ENCODE measurements around the gene NUDCD3.
A peak's percentile ranks its signal among the peaks of the same experiment; 100 is the strongest.

The NUDCD3 gene

GRCh38 chr7:44477938-44478337 is 12.5 kb downstream of the NUDCD3 start:
- no peak for DNase-seq (ENCODE audit: low read depth in 2 of 2)

GRCh38 chr7:44477063-44477830 is 13.2 kb downstream of the NUDCD3 start:
- peak; percentile 40 to 48 for DNase-seq (ENCODE audit: low read depth in 2 of 2)

DNA sequence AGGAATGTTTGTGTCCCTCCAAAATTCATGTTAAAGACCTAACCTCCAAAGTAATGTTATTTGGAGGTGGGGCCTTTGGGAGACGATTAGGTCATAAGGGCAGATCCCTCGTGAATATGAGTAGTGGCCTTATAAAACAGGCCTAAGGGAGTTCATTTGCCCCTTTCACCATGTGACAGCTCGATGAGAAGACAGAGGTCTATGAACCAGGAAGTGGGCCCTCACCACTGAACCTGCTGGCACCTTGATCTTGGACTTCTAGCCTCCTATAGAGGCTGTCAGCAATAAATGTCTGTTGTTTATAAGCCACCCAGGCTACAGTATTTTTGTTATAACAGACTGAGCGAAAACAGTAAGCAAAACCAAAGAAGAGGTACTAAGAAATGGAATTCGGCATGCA is 14.1 kb downstream of the NUDCD3 start:
- DNase-seq (ENCODE audit: low read depth in 2 of 2) = no peak

DNA sequence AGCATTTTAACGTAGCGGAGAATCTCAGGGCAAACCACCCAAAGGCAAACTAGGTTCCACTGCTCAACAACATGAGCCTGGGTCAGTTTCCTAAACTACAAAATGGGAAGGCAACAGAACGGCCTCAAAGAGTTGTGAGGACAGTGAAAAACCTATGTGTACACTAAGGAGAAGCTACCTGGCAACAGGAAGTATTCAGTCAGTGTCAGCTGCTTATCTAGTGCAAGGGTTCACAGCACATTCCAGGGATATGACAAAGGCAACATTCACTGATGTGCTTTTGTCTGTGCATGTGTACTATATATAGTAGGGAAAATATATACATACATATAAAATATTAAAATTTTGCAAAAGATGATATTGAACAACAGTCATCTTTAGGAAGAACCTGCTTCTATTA is 17.2 kb downstream of the NUDCD3 start:
- no peak for DNase-seq (ENCODE audit: low read depth in 2 of 2)

- no peak for DNase-seq (ENCODE audit: low read depth in 2 of 2)
Observed at GRCh38 chr7:44472843-44473242, 17.6 kb downstream of the NUDCD3 start.

DNA sequence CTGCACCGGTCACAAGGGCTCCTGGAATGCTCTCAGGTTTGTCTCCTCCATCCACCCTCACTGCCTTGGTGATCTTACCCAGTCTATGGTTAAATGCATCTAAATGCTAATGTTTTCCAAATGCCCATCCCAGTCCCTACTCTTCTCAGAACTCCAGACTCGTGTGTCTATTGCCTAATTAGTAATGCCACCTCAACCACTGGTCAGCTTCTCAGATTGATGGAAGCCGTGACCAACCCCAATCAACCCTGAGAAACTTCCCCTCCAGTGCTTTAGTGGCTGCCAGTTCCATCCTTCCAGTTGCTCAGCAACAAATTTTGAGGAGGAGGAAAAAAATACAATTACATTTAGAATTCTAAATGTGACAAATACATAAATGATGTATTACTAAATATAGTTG is 18.6 kb downstream of the NUDCD3 start:
- DNase-seq (ENCODE audit: low read depth in 2 of 2) = no peak

DNA sequence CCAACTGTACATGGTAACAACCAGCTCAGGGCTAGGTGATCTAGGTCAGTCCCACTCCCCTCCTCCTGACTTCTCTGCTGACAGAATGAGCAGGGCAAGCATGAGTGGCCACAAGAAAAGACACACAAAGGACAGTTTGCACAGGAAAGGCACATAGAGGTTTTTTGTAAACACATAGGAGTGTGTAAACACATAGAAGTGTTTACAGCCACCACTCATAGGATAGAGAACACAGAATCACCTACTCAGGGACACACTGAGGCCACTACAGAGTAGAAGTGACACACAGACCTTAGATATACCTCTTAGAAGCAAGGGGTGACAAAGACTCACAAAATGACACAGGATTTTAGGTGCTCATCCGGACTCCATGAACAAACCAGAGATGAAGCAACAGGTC is 19.0 kb downstream of the NUDCD3 start:
- DNase-seq (ENCODE audit: low read depth in 2 of 2) = no peak

- DNase-seq (ENCODE audit: low read depth in 2 of 2) = no peak
Observed at GRCh38 chr7:44470628-44471245, 19.7 kb downstream of the NUDCD3 start.

DNA sequence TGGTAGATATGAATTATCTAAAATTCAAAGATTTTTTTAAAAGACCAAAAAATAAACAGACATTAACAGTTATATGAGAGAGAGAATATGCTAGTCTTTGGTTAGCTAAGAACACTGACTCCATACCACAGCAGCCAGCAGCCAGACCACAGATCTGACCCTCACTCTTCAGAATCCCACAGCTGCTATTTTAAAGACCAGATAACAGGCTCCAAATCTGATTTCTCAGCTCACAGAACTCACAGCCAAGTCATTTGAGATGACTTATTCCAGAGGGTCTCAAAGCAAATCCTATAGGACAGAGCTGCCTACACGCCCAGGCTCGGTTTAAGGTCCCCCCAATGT is 20.4 kb downstream of the NUDCD3 start:
- no peak for DNase-seq (ENCODE audit: low read depth in 2 of 2)

- no peak for DNase-seq (ENCODE audit: low read depth in 2 of 2)
Observed at GRCh38 chr7:44469461-44470134, 20.9 kb downstream of the NUDCD3 start.

DNA sequence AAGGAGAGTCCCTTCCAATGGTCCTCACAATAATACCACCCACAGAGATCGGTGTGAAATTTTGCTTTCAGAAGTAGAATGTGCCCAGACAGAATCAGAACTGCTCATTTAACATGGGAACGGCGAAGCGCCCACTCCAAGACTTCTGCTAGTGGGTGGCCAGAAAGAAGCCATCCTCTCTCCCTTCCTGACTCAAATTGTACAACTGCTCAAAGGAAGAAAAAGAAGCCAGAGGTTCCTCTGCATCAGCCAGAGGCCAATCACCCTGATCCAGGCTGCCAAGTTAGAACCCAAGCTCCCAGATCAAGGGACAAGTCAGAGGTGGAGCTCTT is 23.3 kb downstream of the NUDCD3 start:
- no peak for DNase-seq (ENCODE audit: low read depth in 2 of 2)

DNA sequence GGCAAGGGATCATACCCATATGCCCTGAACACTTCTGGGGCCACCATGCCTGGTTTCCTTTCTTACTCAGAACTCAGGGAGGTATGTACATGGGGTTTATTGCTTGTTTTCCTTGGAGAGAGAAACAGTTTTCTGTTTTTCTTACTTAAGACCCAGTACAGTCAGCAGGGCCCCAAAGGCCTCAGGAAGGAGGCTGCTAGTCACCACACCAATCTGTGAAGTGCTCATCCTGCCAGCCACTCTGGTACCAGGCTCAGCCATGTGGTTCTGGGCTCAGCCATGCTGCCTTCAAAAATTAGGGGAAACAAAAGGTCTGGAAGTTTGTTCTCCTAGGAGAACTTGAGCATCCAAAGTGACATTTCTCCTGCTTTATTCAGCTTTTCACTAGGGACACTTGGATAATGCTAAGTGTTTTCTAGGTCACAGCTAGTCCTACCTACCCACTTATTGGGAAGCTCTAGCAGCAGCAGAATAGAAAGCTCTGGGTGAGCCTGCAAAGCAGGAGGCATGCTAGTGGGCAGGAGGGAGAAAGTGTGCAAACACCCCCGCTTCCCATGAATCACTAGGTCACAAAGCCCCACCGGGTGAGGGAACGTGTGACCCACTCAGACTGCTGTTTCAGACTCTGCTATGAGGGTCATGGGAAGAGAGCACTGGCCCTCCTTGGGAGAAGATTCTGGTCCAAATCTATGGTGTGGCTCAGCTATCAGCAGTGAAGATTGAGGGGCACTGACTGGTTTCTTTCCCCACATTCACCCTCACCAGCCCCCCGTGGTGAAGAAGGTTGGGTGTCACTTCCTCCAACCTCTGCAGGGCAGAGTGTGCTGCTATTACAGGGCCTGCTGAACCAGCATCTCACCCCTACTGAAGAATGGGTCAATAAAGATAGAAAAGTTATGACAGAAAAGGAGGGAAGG is 23.9 kb downstream of the NUDCD3 start:
- no peak for DNase-seq (ENCODE audit: low read depth in 2 of 2)

- DNase-seq (ENCODE audit: low read depth in 2 of 2) = no peak
Observed at GRCh38 chr7:44465490-44465889, 25.0 kb downstream of the NUDCD3 start.

DNA sequence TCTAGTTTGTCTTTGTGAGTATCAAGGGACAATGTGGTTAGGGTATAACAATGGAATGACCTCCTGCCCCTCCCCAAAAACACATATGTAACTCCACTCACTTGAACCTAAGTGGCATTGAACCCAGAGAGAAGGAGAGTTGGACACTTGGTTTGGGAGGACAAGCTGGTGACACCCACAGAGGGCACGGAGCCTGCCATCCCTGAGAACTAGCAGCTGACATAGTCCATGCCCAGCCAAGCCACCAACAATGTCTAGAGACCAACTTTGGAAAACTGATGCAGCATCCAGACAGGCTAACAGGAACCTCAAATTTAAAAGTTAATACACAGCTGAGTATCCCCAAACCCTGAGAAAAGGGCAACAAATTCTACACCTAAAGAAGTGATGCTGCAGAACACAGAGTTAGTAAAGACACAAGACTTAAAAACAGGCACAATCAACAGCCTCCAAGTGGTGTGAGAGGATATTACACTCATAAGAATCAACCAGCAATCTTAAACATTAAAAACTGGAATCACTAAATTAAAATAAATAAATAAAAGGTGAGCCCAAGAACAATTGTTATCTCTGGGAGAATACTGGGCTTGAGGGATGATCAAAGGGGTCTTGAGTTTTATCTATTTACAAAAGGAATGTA is 27.2 kb downstream of the NUDCD3 start:
- DNase-seq (ENCODE audit: low read depth in 2 of 2) = no peak

DNA sequence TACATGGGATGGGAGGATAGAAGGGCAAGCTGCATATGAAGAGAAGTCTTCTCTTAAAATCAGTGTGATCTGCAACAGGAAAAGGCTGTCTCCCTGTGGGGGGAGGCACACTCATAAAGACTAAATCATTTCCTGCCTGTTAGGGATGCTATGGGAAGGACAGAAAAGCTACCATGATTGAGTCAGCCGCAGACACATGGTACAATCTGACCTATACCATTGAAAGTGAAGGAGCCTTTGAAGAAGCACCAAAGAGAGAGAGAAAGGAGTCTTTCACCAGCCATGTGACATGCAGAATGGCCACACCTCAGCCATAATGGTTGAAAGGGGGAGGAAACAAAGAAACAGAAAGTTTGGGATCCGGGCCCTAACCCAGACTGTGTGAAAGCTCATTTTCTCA is 29.1 kb downstream of the NUDCD3 start:
- peak; percentile 40 to 45 for DNase-seq (ENCODE audit: low read depth in 2 of 2)

- no peak for DNase-seq (ENCODE audit: low read depth in 2 of 2)
Observed at GRCh38 chr7:44460325-44460724, 30.1 kb downstream of the NUDCD3 start.

DNA sequence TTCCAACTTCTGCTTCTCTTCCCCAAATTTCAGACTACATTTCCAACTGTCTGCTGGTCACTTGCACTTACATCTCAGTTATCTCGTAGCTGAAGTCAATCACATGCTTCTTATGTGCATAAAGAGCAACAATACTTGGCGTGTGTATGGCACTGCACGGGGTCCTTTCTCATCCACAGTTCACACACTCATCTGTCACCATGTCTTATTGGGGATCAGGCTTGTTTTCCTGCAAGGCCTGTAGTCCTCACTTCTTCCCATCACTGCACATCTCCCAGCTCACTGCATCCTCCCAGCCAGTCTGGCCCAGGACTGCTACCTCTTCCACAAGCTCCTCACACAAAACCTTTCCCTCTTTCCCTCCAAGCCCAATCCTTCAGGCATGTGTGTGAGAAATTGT is 35.3 kb downstream of the NUDCD3 start:
- DNase-seq (ENCODE audit: low read depth in 2 of 2) = no peak

- no peak for DNase-seq (ENCODE audit: low read depth in 2 of 2)
Observed at GRCh38 chr7:44454348-44454747, 36.1 kb downstream of the NUDCD3 start.

DNA sequence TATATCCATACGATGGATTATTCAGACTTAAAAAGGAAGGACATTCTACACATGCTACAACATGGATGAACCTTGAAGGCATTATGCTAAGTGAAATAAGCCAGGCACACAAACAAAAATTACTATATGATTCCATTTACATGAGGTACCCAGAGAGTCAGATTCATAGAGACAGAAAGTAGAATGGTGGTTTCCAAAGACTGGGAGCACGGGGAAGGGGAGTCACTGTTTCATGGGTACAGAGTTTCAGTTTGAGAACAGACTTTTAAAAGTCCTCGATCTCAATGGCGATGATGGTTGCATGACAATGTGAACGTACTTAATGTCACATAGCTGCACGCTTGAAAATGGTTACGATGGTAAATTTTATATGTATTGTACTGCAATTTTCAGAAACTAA is 39.3 kb downstream of the NUDCD3 start:
- no peak for DNase-seq (ENCODE audit: low read depth in 2 of 2)

- peak; percentile 42 to 51 for DNase-seq (ENCODE audit: low read depth in 2 of 2)
Observed at GRCh38 chr7:44449584-44449928, 40.9 kb downstream of the NUDCD3 start.

DNA sequence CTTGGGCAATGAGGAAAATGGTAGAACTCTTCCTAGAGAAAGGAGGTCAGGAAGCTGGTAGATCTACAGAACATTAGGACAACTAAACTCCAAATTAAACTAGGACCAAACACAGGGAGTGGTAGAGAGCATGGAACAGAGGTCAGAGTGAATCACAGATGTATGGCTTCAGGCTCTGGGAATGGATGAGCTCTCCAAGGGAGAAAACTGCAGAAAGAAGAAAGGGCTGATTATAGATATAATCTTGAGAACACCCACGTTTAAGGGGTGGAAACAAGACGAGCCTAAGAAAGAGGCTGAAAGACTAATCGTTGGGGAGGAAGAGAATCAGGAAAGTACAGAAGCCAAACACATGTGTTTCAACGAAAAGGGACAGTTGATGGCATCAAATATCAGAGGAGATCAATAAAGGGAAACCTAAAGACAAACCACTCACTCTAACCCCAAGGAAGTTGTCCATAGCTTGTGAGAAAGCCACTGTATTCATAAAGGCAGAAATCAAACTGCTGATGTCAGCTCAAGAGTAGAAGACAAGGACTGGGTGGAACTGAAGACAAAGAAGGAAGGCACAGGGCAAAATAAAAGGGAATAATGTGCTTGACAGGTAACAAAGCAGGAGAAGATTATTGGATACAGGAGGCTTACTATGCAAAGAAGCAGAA is 41.4 kb downstream of the NUDCD3 start:
- DNase-seq (ENCODE audit: low read depth in 2 of 2) = no peak

All from fibroblast of skin of left quadriceps (primary cell).